ENCODE results near the gene AP3S2. TPM values are rescaled to one million over a fixed set of nuclear protein-coding genes. Genes with fewer than 3 reads are reported as not detected.
A peak's percentile ranks its signal among the peaks of the same experiment; 100 is the strongest.

The AP3S2 gene
- total and polyA plus RNA-seq, 2 of the 13 experiments (the other 11 are each of a cell fraction or from before 2014, with no cell fraction given): 17.6 to 44.4 TPM

DNA sequence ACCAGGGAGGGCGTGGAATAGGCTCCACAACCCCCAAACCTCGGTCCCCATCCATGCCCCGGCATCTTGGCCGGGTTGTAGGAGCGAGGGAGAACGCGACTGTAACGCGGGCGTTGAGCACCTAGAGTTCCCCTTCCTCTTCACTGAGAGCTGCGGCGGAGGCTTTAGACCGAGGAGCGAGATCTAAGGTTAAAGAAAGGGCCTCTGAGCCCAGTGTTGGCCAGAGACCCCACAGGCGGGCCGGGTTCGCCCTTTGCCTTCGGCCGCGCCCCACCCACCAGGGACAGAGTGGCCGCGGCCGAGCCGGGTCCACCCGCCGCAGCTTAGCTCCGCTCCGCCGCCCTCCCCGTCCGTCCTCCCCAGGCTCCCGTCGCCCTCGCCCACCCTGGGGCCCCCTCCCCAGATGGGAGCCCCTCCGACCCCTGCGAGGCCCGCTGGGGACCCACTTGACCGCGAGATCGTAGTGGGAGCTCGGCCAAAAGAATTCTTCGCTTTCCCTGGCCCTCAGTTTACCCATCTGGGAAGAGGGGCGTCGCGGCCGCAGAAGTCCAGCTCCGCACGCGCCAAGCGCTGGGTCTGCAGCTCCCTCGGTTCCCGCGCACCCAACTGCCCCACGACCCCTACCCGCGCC lies 79.6 kb downstream of the AP3S2 start (continued):
- TF ChIP-seq, protein P1, sequence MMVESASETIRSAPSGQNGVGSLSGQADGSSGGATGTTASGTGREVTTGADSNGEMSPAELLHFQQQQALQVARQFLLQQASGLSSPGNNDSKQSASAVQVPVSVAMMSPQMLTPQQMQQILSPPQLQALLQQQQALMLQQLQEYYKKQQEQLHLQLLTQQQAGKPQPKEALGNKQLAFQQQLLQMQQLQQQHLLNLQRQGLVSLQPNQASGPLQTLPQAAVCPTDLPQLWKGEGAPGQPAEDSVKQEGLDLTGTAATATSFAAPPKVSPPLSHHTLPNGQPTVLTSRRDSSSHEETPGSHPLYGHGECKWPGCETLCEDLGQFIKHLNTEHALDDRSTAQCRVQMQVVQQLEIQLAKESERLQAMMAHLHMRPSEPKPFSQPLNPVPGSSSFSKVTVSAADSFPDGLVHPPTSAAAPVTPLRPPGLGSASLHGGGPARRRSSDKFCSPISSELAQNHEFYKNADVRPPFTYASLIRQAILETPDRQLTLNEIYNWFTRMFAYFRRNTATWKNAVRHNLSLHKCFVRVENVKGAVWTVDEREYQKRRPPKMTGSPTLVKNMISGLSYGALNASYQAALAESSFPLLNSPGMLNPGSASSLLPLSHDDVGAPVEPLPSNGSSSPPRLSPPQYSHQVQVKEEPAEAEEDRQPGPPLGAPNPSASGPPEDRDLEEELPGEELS (CRISPR knock-in tag; IDR thresholded peaks at IDR 0.05): 0 out of 2 replicates have a peak, but pooled peaks have one; percentile 6
- TF ChIP-seq, protein P2, sequence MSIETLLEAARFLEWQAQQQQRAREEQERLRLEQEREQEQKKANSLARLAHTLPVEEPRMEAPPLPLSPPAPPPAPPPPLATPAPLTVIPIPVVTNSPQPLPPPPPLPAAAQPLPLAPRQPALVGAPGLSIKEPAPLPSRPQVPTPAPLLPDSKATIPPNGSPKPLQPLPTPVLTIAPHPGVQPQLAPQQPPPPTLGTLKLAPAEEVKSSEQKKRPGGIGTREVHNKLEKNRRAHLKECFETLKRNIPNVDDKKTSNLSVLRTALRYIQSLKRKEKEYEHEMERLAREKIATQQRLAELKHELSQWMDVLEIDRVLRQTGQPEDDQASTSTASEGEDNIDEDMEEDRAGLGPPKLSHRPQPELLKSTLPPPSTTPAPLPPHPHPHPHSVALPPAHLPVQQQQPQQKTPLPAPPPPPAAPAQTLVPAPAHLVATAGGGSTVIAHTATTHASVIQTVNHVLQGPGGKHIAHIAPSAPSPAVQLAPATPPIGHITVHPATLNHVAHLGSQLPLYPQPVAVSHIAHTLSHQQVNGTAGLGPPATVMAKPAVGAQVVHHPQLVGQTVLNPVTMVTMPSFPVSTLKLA (IDR thresholded peaks at IDR 0.05): no peak
- TF ChIP-seq ZNF749 (CRISPR knock-in tag; IDR thresholded peaks at IDR 0.05; ENCODE audit: borderline replicate concordance) (no peak), AKAP8 (CRISPR knock-in tag; IDR thresholded peaks at IDR 0.05) (0 out of 2 replicates have a peak, but pooled peaks have one; percentile 45), ZNF326 (CRISPR knock-in tag; IDR thresholded peaks at IDR 0.05; ENCODE audit: borderline replicate concordance) (no peak), ZBTB8A (CRISPR knock-in tag; IDR thresholded peaks at IDR 0.05; ENCODE audit: borderline replicate concordance, low read depth) (no peak), MEIS2 (CRISPR knock-in tag; IDR thresholded peaks at IDR 0.05) (peak; percentile 40; the same call in 1 of the 2 replicates), ZNF777 (CRISPR knock-in tag; IDR thresholded peaks at IDR 0.05) (no peak), FOXO1 (CRISPR knock-in tag; IDR thresholded peaks at IDR 0.05) (no peak), ZNF569 (CRISPR knock-in tag; IDR thresholded peaks at IDR 0.05; ENCODE audit: borderline replicate concordance) (0 out of 2 replicates have a peak, but pooled peaks have one; percentile 38), RXRA (CRISPR knock-in tag; IDR thresholded peaks at IDR 0.05) (peak; percentile 35; the same call in 1 of the 2 replicates), SALL1 (CRISPR knock-in tag; IDR thresholded peaks at IDR 0.05) (peak; percentile 37; the same call in 1 of the 2 replicates), ZBTB21 (CRISPR knock-in tag; IDR thresholded peaks at IDR 0.05) (no peak)
- TF ChIP-seq, protein P3, sequence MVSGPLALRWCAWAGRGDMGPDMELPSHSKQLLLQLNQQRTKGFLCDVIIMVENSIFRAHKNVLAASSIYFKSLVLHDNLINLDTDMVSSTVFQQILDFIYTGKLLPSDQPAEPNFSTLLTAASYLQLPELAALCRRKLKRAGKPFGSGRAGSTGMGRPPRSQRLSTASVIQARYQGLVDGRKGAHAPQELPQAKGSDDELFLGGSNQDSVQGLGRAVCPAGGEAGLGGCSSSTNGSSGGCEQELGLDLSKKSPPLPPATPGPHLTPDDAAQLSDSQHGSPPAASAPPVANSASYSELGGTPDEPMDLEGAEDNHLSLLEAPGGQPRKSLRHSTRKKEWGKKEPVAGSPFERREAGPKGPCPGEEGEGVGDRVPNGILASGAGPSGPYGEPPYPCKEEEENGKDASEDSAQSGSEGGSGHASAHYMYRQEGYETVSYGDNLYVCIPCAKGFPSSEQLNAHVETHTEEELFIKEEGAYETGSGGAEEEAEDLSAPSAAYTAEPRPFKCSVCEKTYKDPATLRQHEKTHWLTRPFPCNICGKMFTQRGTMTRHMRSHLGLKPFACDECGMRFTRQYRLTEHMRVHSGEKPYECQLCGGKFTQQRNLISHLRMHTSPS (CRISPR knock-in tag; IDR thresholded peaks at IDR 0.05; ENCODE audit: low read depth): 0 out of 2 replicates have a peak, but pooled peaks have one; percentile 13
- TF ChIP-seq, protein P4, sequence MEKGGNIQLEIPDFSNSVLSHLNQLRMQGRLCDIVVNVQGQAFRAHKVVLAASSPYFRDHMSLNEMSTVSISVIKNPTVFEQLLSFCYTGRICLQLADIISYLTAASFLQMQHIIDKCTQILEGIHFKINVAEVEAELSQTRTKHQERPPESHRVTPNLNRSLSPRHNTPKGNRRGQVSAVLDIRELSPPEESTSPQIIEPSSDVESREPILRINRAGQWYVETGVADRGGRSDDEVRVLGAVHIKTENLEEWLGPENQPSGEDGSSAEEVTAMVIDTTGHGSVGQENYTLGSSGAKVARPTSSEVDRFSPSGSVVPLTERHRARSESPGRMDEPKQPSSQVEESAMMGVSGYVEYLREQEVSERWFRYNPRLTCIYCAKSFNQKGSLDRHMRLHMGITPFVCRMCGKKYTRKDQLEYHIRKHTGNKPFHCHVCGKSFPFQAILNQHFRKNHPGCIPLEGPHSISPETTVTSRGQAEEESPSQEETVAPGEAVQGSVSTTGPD (CRISPR knock-in tag; IDR thresholded peaks at IDR 0.05): no peak
- TF ChIP-seq, protein P5, sequence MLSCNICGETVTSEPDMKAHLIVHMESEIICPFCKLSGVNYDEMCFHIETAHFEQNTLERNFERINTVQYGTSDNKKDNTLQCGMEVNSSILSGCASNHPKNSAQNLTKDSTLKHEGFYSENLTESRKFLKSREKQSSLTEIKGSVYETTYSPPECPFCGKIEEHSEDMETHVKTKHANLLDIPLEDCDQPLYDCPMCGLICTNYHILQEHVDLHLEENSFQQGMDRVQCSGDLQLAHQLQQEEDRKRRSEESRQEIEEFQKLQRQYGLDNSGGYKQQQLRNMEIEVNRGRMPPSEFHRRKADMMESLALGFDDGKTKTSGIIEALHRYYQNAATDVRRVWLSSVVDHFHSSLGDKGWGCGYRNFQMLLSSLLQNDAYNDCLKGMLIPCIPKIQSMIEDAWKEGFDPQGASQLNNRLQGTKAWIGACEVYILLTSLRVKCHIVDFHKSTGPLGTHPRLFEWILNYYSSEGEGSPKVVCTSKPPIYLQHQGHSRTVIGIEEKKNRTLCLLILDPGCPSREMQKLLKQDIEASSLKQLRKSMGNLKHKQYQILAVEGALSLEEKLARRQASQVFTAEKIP (CRISPR knock-in tag; IDR thresholded peaks at IDR 0.05; ENCODE audit: borderline replicate concordance): no peak
- TF ChIP-seq, protein P6, sequence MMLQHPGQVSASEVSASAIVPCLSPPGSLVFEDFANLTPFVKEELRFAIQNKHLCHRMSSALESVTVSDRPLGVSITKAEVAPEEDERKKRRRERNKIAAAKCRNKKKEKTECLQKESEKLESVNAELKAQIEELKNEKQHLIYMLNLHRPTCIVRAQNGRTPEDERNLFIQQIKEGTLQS (CRISPR knock-in tag; IDR thresholded peaks at IDR 0.05): no peak

All from HepG2 (cell line).